CD4-positive, alpha-beta T cell (primary cell): ENCODE data around the gene NELL2. TPM values are rescaled to one million over a fixed set of nuclear protein-coding genes. Genes with fewer than 3 reads are reported as not detected.

ENCODE experiments used
- ATAC-seq: fragments of 200-7000 bp; cut with Tn5 transposase; one replicate; pipeline ENCODE4 v1.10.0; 2022; ENCODE audit warnings: mild to moderate bottlenecking; ENCODE audit not compliant: poor library complexity
- CTCF ChIA-PET: fragments of 350-600 bp; sonication (Branson Sonifier 250); formaldehyde crosslinking; loops from one replicate; lab custom pipeline; 2021; ENCODE audit warnings: antibody characterized with exemption, inconsistent platforms; lab: Charles Lee
- POLR2A ChIA-PET: fragments of 350-600 bp; sonication (Branson Sonifier 250); formaldehyde crosslinking; loops from one replicate; lab custom pipeline; 2021; ENCODE audit warnings: antibody characterized with exemption, inconsistent platforms; lab: Charles Lee
- DNase-seq, 14 experiments: peaks; one replicate each; pipeline ENCODE4 v3.0.0-alpha.2; 2013 to 2020; ENCODE audit warnings: mixed read lengths in 2 of 14
- H3K27ac ChIP-seq, 2 donors: one replicate each; pipeline versions ENCODE4 v1.5.1 to v1.7.0; 2013; ENCODE audit warnings: low read length in 2 of 2, low read depth in 1 of 2, mild to moderate bottlenecking in 1 of 2
- H3K27me3 ChIP-seq, 2 experiments: 1 replicate in 1 of 2; 2 replicates in 1 of 2; pipeline versions ENCODE4 v1.6.1 to v1.7.0; 2013; ENCODE audit warnings: low read length in 2 of 2, control low read depth in 1 of 2, mild to moderate bottlenecking in 1 of 2, moderate library complexity in 1 of 2; ENCODE audit not compliant: insufficient read depth in 2 of 2, control insufficient read depth in 1 of 2
- H3K36me3 ChIP-seq: one replicate; pipeline ENCODE4 v1.6.1; 2013; ENCODE audit warnings: low read length, control low read depth; ENCODE audit not compliant: insufficient read depth
- H3K4me1 ChIP-seq: one replicate; pipeline ENCODE4 v1.6.1; 2013; ENCODE audit warnings: low read length, control low read depth; ENCODE audit not compliant: insufficient read depth
- H3K4me3 ChIP-seq: one replicate; pipeline ENCODE4 v1.5.1; 2013; ENCODE audit warnings: mild to moderate bottlenecking, low read length, moderate library complexity
- H3K9me3 ChIP-seq, 2 experiments: 1 replicate in 1 of 2; 2 replicates in 1 of 2; pipeline versions ENCODE4 v1.6.1 to v1.7.0; 2013; ENCODE audit warnings: low read length in 2 of 2, mild to moderate bottlenecking in 2 of 2, control low read depth in 1 of 2, moderate library complexity in 1 of 2; ENCODE audit not compliant: control insufficient read depth in 1 of 2, insufficient read depth in 1 of 2
- H3K27ac Mint-ChIP-seq: one replicate; pipeline ENCODE4 v1.8.0; 2020; ENCODE audit warnings: mixed read lengths
- H3K27me3 Mint-ChIP-seq: one replicate; pipeline ENCODE4 v1.8.0; 2021; ENCODE audit warnings: mixed read lengths
- H3K36me3 Mint-ChIP-seq: one replicate; pipeline ENCODE4 v1.8.0; 2021; ENCODE audit warnings: low read depth, mixed read lengths
- H3K4me1 Mint-ChIP-seq: one replicate; pipeline ENCODE4 v1.8.0; 2021; ENCODE audit warnings: low read depth, mixed read lengths
- H3K4me3 Mint-ChIP-seq: one replicate; pipeline ENCODE4 v1.8.0; 2020; ENCODE audit warnings: mild to moderate bottlenecking, mixed read lengths
- H3K9me3 Mint-ChIP-seq: one replicate; pipeline ENCODE4 v1.8.0; 2020; ENCODE audit warnings: mixed read lengths
- intact Hi-C, 2 experiments: fragments of 100-400 bp; cut with DNase I in 1 of 2; cut with micrococcal nuclease in 1 of 2; formaldehyde crosslinking; loops; one replicate each; pipeline versions ENCODE4 v1.15.1 to v1.9.0; 2023 to 2025; cut with DNase I, micrococcal nuclease
- total RNA-seq, 174 experiments: library from RNA in 2 of 174; stranded (reverse) in 2 of 174; gene quantifications; one replicate each; pipeline ENCODE4 v1.2.3 and lab custom pipeline; 2021 to 2026
- TF ChIP-seq, protein P1 (sequence below): fragments of 200-600 bp; IDR thresholded peaks from one replicate; pipeline ENCODE4 v1.8.0; 2022; ENCODE audit warnings: antibody characterized with exemption, mild to moderate bottlenecking

NELL2 gene
- total RNA-seq, 2 experiments from 2014 or later = 142 to 147 TPM

DNA sequence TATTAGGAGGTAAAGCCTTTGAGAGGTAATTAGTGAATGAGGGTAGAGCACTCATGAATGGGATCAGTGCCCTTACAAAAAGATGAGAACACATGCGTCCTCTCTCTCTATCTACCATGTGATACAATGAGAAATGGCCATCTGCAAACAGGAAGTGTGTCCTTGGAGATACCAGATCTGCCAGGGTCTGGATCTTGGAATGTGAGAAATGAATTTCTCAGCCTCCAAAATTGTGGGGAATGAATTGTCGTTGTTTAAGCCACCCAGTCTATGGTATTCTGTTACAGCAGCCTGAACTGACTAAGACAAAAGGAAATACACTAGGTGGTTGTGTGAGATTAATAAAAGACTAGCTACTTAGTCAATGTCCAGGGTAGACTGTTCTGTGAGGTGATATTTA, 366.6 kb downstream of the NELL2 start:
- no peaks in the 10 kb centered on the region for H3K4me1 Mint-ChIP-seq
- no peak overlapping the region for H3K4me3 Mint-ChIP-seq
- no peak for DNase-seq
- Histone ChIP-seq H3K4me1 (no peaks in the 10 kb centered on the region), H3K9me3 (no peaks in the 10 kb centered on the region), H3K36me3 (no peaks in the 10 kb centered on the region), H3K4me3 (no peak overlapping the region), H3K27ac (no peak overlapping the region), H3K27me3 (no peaks in the 10 kb centered on the region)
- H3K27me3 Mint-ChIP-seq = no peaks in the 10 kb centered on the region
- intact Hi-C loops = no loop called here
- H3K36me3 Mint-ChIP-seq = peaks cover 34% of the 10 kb centered on the region
- POLR2A ChIA-PET = no interaction called here
- CTCF ChIA-PET = no interaction called here
- H3K9me3 Mint-ChIP-seq = no peaks in the 10 kb centered on the region
- H3K27ac Mint-ChIP-seq = no peak overlapping the region
- TF ChIP-seq, protein P1, sequence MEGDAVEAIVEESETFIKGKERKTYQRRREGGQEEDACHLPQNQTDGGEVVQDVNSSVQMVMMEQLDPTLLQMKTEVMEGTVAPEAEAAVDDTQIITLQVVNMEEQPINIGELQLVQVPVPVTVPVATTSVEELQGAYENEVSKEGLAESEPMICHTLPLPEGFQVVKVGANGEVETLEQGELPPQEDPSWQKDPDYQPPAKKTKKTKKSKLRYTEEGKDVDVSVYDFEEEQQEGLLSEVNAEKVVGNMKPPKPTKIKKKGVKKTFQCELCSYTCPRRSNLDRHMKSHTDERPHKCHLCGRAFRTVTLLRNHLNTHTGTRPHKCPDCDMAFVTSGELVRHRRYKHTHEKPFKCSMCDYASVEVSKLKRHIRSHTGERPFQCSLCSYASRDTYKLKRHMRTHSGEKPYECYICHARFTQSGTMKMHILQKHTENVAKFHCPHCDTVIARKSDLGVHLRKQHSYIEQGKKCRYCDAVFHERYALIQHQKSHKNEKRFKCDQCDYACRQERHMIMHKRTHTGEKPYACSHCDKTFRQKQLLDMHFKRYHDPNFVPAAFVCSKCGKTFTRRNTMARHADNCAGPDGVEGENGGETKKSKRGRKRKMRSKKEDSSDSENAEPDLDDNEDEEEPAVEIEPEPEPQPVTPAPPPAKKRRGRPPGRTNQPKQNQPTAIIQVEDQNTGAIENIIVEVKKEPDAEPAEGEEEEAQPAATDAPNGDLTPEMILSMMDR = no peak
- ATAC-seq = no peak

DNA sequence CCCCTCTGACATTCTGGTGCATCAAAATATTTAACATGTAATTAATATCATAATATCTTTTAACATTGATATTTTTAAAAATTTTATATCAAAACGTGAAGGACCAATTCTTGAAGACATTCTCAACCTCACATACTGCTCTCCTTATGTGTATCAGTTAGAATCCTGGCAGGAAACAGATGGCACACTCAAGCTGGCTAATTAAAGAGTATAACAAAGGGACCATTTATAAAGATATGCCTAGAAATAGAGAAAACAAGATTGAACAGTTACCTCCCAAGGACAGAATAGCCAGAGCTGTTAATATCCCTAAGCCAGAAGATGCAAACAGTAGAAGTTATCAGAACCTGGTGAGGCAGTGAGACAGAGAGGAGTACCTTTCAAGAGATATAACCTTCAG, 368.7 kb downstream of the NELL2 start:
- CTCF ChIA-PET = no interaction called here
- no peak for DNase-seq
- no peak overlapping the region for H3K4me3 ChIP-seq
- peaks cover 25% of the 10 kb centered on the region for H3K36me3 Mint-ChIP-seq
- H3K4me1 Mint-ChIP-seq = no peaks in the 10 kb centered on the region
- no peaks in the 10 kb centered on the region for H3K27me3 Mint-ChIP-seq
- H3K4me1 ChIP-seq = no peaks in the 10 kb centered on the region
- intact Hi-C loops = no loop called here
- H3K9me3 Mint-ChIP-seq = no peaks in the 10 kb centered on the region
- peaks cover 0 to 5% of the 10 kb centered on the region in 2 experiments for H3K9me3 ChIP-seq
- POLR2A ChIA-PET = no interaction called here
- no peak overlapping the region for H3K27ac ChIP-seq
- no peak overlapping the region for H3K27ac Mint-ChIP-seq
- no peaks in the 10 kb centered on the region for H3K36me3 ChIP-seq
- H3K4me3 Mint-ChIP-seq = no peak overlapping the region
- TF ChIP-seq, protein P1 = no peak
- no peaks in the 10 kb centered on the region for H3K27me3 ChIP-seq
- ATAC-seq = no peak

DNA sequence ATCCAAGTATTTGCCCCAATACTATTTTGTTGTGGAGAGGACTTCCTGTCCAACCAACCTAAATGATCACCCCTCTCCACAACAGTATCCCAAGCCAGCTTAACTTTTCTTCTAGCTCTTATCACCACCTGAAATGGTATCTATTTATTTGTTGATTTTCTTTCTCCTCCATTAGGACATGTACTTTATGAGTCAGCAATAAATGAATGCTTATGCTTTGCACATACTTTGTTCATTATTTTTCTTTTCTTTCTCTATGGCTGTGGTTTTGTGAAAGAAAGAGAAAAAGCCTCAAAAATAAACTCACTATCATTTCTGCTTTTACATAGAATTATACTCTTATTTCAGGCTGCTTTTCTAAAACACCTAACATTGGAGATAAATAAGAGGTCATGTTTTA, 371.3 kb downstream of the NELL2 start:
- Mint-ChIP-seq H3K9me3 (no peaks in the 10 kb centered on the region), H3K4me1 (no peaks in the 10 kb centered on the region), H3K27me3 (no peaks in the 10 kb centered on the region), H3K27ac (no peak overlapping the region), H3K4me3 (no peak overlapping the region), H3K36me3 (peaks cover 11% of the 10 kb centered on the region)
- ChIA-PET CTCF (no interaction called here), POLR2A (interaction anchor here (1.4 kb wide), 1 partner anchor 14 kb away, joined by 3 read pairs; no protein-coding TSS in a partner anchor)
- intact Hi-C loops = no loop called here
- Histone ChIP-seq H3K27ac (no peak overlapping the region), H3K4me1 (no peaks in the 10 kb centered on the region), H3K27me3 (no peaks in the 10 kb centered on the region), H3K36me3 (no peaks in the 10 kb centered on the region), H3K4me3 (no peak overlapping the region), H3K9me3 (peaks cover 0 to 16% of the 10 kb centered on the region in 2 experiments)
- TF ChIP-seq, protein P1 = no peak
- no peak for DNase-seq
- no peak for ATAC-seq
